Activated T-cell treated with anti-CD3 and anti-CD28 coated beads for 48 hours (primary cell): ENCODE data around the gene NR2F1.

Experiments used
- DNase-seq: peaks from one replicate; pipeline ENCODE4 v3.0.0-alpha.2; 2020; ENCODE audit warnings: low read depth

NR2F1 gene

DNA sequence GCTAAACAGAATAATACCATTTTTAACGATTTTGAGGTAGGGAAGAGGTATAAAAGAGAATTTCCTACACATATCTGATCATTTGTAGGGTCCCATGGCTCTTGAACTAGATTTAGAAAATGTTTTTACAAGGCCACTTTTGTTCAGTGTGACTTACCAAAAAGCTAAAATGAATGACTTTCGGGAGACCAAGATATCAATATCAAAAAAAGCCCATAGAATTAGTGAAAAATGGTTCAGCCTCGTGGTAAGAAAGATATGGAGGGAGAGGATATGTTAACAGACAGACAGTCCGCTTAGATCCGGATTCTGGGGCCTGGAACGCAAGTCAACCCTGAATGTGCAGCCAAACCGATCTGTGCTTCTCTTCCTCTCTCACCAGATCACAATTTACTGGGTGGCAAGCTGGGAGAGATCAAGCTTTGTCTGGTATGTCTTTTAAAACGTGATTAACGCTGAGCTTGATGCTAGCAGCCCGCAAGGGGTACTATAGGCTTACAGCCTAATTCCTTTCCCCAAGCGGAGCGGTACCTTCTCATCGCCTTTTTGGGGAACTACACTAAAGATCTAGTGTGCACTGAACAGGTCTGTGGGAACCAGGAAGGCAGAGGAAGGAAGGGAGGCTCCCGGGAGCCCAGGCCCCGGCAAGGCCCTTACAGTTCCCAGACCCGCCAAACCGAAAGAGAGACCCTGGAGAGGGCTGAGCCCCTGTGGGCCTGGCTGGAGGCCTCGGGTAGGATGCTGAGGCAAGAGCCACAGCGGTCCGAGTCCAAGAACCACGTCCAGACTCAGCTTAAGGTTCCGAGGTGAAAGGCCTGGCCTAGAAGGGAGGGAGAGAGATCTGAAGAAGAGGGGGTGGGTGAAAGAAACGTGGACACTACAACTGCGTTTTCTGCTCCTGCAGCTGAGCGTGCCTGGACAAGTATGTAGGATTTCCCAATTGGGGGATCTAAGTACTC lies 4.9 kb upstream of the NR2F1 start:
- DNase-seq, result no peak

DNA sequence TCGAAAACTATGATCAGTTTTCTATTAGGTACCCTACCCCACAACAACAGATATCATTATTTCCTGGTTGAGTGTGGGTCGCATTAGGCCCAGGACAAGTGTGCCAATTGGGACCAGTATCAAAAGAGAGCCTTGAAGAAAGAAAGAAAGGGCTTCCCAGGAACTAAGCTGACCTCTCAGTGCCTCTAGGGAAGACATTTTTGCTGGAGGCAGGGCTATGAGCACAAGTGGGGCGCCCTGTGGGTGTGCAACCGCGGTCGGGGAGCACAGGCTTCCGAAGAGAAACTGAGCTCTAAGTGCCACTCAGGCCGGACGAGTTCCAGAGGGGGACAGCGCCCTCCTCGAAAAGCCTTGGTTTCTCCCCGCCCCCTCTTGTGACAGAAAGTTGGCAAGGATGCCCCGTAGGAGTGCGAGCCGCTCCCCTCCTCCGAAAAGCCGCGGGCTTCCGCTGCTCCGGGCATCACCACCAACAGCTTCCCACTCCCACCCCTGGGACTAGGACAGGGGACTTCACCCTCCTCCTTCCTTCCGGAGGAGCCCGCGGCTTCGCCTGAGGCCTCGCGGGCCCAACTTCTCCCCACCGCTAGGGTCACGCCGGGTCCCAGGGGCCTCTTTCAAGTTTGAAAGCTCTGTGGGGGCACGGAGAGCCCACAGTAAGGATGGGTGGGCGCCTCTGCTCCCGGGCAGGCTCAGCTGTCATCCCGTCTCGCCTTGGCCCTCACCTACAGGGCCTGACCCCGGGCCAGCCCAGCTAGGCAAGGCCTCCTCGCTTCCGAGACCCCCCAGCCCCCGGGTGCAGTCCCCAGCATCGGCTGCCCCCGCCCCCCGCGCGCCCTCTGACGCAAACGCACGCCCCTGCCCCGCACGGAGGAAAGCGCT lies 4.0 kb upstream of the NR2F1 start:
- no peak for DNase-seq

- DNase-seq, result no peak
These were observed 3.3 kb upstream of the NR2F1 start for GRCh38 chr5:93579692-93580062.

GRCh38 chr5:93580063-93580926 lies 2.7 kb upstream of the NR2F1 start:
- no peak for DNase-seq

DNA sequence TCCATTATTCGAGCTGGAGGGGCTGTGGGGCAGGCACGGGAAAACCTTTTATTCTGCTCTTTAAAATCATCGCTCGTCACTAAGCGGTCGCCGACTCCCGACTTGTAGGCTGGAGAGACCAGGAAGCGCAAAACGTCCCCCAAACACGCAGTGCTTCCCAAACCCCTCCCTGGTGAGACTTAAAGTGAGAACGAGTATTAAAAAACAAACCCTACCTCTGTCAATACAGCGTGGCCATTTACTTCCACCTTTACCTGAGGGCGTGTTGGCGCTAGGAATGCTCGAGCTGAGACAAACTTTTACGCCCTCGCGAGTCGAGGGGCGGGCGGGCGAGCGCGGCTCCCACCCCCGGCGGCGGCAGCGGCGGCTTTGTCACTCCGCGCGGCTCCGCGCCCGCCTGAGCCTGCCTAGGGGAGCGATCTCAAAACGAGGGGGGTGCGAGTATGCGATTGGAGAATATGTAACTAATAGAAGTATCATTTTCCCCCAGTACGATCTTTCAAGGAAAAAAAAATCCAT lies 2.0 kb upstream of the NR2F1 start, which contains the start of gene NR2F1-AS1:
Gene NR2F1-AS1, minus strand, starts transcription at position 293 of the 519 bp plus-strand sequence.
- DNase-seq, result no peak

DNA sequence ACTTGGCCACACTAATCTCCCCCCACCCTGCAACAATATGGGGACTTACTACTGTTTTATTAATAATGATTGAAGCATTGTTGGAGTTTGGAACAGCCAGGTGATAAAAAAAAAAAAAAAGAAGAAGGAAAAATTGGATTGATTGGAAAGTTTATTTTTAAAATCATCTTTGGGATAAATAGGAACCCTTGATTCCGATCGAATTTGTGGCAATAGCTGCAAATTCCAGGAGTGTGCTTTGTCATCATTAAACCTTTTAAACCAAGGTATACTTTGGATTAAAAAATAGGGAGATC lies 907 bp upstream of the NR2F1 start:
- DNase-seq, result no peak

DNA sequence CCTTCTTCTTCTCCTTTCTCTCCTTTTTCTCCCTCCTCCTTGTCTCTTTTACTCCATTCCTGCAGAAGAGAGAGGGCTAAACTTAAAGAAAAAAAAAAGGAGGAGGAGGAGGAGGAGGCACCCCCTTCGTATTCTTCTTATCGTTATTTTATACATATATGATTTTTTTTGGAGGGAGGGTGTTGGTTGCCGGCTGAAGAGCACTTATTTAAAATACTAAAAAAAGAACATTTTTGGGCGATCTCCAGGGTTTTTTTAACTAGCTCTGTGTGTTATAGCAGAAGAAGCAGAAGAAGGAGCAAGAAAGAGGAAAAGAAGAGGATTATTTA lies 381 bp downstream of the NR2F1 start:
- DNase-seq, result no peak

- no peak for DNase-seq
These were observed 960 bp downstream of the NR2F1 start for GRCh38 chr5:93583768-93584595.

DNA sequence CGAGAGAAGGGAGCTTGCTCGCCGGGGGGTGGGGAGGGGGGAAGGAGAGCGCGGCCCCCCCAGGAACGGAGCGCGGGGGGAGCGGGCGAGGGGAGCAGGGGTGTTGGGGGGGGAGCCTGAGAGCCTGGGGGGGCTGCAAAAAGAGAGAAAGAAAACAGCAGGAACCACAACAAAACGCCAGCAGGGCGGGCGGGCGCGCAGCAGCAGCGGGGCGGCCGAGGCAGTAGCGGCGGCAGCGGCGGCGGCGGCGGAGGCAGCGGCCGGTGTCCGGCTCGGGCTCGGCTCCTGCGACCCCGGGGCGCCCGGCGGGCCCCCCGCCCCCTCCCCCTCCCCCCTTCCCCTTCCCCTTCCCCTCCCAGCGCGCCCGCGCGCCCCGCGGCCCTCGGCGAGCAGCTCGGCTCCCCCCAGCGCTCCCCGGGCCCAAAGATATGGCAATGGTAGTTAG lies 1.6 kb downstream of the NR2F1 start:
- DNase-seq, result no peak

- no peak for DNase-seq
These were observed 2.2 kb downstream of the NR2F1 start for GRCh38 chr5:93585041-93585766.

GRCh38 chr5:93585767-93586385 lies 2.9 kb downstream of the NR2F1 start:
- DNase-seq, result no peak

GRCh38 chr5:93586736-93587596 lies 3.9 kb downstream of the NR2F1 start:
- DNase-seq, result no peak

GRCh38 chr5:93587597-93588351 lies 4.8 kb downstream of the NR2F1 start:
- DNase-seq, result no peak

DNA sequence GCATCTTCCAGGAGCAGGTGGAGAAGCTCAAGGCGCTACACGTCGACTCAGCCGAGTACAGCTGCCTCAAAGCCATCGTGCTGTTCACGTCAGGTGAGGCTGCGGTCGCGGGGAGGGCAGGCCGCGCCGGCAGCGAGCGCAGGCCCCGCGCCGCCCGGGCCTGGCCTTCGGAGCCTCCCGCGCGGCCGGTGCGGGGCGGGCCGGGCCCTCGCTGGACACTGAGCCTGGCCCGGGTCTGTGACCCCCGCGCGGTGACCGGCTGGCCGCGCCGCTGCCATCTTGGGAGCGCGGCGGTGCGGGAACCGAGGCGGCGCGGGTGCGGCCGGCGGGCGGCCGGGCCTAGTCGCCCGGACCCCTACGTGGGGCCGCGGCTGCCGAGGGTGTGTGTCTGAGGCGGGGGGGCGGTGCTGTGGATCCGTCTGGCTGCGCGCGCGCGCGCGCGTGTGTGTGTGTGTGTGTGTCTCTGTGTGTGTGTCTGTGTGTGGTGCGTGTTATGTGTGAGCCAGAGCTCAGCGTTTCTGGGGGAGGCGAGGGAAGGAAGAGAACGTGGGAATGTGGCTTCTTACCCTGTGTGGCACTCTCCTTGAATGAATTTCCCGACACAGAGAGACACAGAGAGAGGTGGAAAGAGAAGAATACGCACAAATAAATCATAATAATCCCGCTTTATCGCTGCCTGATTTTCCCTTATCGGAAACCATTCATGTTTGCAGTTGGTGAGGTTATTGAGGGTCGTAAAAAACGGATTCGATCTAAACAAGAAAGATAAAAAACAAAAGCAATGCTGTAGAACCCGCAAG lies 5.5 kb downstream of the NR2F1 start:
- no peak for DNase-seq

DNA sequence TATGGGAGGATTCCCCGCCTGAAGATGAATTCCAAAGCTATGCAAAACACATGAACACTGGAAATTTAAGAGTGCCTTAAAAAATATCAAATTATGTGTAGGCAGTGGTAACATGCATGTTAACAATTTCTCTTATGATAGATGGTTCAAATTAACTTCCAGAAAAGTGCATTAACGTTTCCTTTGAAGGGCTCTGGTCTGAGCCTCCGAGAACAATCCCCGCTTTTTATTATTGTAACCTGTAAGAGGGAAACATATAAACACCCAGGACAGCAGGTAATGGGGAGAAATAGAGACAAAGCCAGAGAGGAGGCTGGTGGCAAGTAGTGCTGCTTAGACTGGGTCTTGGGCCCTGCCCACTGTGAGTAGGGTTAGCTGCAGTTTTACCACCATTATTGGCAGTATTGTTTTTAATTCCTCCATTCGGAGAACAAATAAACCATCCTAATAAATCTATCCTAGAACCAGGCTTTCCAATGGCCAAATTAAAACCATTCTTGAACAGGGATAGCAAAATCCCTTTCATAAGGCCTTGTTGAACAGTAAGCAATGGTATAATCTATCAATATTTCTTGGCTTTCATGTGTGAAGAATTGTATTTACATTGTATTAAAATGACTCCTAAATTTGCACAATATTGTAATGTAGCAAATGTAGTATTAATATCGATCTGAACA lies 6.3 kb downstream of the NR2F1 start:
- DNase-seq, result no peak

DNA sequence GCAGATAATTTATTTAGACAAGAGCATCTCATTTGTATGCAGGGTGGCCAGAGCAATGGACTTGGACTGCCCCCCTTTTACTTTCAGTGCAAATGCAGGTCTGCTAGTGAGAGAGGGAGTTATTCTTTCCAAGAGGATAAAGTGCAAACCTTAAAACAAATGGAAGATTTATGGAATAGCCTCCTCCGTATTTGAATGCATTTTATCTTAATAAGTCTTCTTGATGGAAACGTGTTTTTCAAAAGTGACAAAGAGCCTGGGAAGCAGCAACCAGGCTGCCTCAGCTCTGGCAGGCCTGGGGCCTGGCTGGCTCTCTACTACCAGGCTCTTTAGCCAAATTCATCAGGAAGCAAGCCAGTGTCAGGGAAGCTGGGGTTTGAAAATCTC lies 6.8 kb downstream of the NR2F1 start:
- DNase-seq, result no peak

DNA sequence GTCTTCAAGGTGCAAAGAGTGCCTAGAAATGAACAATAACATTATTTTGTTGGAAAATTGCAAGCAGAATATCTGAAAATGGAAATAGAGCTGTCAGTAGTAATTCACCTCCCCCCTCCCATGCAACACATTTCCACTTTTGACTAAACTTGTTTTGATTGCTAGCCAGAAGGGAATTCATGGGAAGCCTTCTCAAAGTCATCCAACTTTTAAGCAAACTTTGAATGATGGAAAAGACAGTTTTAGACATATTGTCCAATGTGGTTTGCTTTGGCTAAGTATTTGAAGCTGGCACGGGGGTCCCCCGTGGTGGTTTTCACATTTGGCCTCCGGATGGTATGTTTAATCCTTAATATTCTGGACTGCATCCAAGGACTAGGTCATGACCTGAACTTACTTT lies 7.5 kb downstream of the NR2F1 start:
- DNase-seq, result no peak
